Fibroblast of lung (primary cell): ENCODE measurements around the gene QSOX1. TPM values are rescaled to one million over a fixed set of nuclear protein-coding genes. Genes with fewer than 3 reads are reported as not detected.

Experiments used
- DNase-seq, 2 donors: peaks; one replicate each; pipeline versions ENCODE4 v3.0.0 to v3.0.0-alpha.2; 2010; ENCODE audit warnings: low read depth in 2 of 2
- H2AFZ ChIP-seq: 2 replicates; pipeline ENCODE4 v1.5.1; 2012; ENCODE audit warnings: low read length, control low read depth, inconsistent platforms
- H3K27ac ChIP-seq: 2 replicates; pipeline ENCODE4 v1.5.1; 2011; ENCODE audit warnings: low read length, control low read depth; ENCODE audit not compliant: insufficient read depth
- H3K27me3 ChIP-seq: 2 replicates; pipeline ENCODE4 v1.5.1; 2011; ENCODE audit warnings: mild to moderate bottlenecking, low read length; ENCODE audit not compliant: control insufficient read depth, insufficient read depth
- H3K36me3 ChIP-seq: 2 replicates; pipeline ENCODE4 v1.5.1; 2011; ENCODE audit warnings: low read length; ENCODE audit not compliant: control insufficient read depth, insufficient read depth
- H3K4me1 ChIP-seq: 2 replicates; pipeline ENCODE4 v1.5.1; 2011; ENCODE audit warnings: low read length; ENCODE audit not compliant: control insufficient read depth, insufficient read depth; ENCODE audit errors: extremely low read depth
- H3K4me2 ChIP-seq: 2 replicates; pipeline ENCODE4 v1.5.1; 2011; ENCODE audit warnings: low read length, control low read depth; ENCODE audit not compliant: insufficient read depth; ENCODE audit errors: extremely low read depth
- H3K4me3 ChIP-seq, 4 experiments: fragments of 200-600 bp in 1 of 4; sonication (generic) in 1 of 4; replicated peaks in 1 of 4; 2 replicates each; pipeline ENCODE4 v1.5.1; 2011 to 2016; ENCODE audit warnings: low read length in 4 of 4, low read depth in 3 of 4, mild to moderate bottlenecking in 3 of 4, control low read depth in 2 of 4, inconsistent platforms in 1 of 4, mixed read lengths in 1 of 4; ENCODE audit not compliant: insufficient read depth in 1 of 4; ENCODE audit errors: control extremely low read depth in 1 of 4
- H3K79me2 ChIP-seq: 2 replicates; pipeline ENCODE4 v1.5.1; 2012; ENCODE audit warnings: mild to moderate bottlenecking, low read length, inconsistent platforms; ENCODE audit not compliant: control insufficient read depth, insufficient read depth
- H3K9ac ChIP-seq: 2 replicates; pipeline ENCODE4 v1.5.1; 2011; ENCODE audit warnings: mild to moderate bottlenecking, low read length, control low read depth; ENCODE audit not compliant: insufficient read depth
- H3K9me3 ChIP-seq: 2 replicates; pipeline ENCODE4 v1.5.1; 2012; ENCODE audit warnings: low read depth, low read length; ENCODE audit not compliant: control insufficient read depth, insufficient read depth
- H4K20me1 ChIP-seq: 2 replicates; pipeline ENCODE4 v1.5.1; 2011; ENCODE audit warnings: low read length; ENCODE audit not compliant: control insufficient read depth, insufficient read depth; ENCODE audit errors: extremely low read depth
- CTCF ChIP-seq, 2 donors: IDR thresholded peaks in 1 of 2; conservative IDR thresholded peaks in 1 of 2; 1 replicate in 1 of 2; 2 replicates in 1 of 2; pipeline ENCODE4 v1.5.1; 2011 to 2012; ENCODE audit warnings: low read length in 2 of 2, control low read depth in 1 of 2, inconsistent platforms in 1 of 2, low read depth in 1 of 2, mild to moderate bottlenecking in 1 of 2
- EZH2 ChIP-seq: IDR thresholded peaks from 2 replicates; pipeline ENCODE4 v1.5.1; 2012; ENCODE audit warnings: low read length, control low read depth, mild to moderate bottlenecking; ENCODE audit errors: missing control alignments
- polyA plus RNA-seq, 2 donors: library from polyadenylated mRNA; depleted of rRNA in 1 of 2; stranded (reverse) in 1 of 2; unstranded in 1 of 2; fragments of >200 nt; gene quantifications; 2 replicates each; pipeline ENCODE4 v1.2.1, GENCODE V29; 2011 to 2012; ENCODE audit warnings: missing spikeins in 1 of 2
- total RNA-seq: library from RNA; depleted of rRNA; stranded (reverse); fragments of >200 nt; gene quantifications from 2 replicates; pipeline ENCODE4 v1.2.1, GENCODE V29; 2014

QSOX1 gene
- total and polyA plus RNA-seq, 2 donors (not counting 1 experiment from before 2014, with no cell fraction given) = 799 to 1,312 TPM

GRCh38 chr1:180188684-180189175 lies 34.1 kb downstream of the QSOX1 start:
- Histone ChIP-seq H3K36me3 (peaks cover 55% of the 10 kb centered on the region), H4K20me1 (no peaks in the 10 kb centered on the region)
- no peak for DNase-seq

GRCh38 chr1:180190091-180190490 lies 35.4 kb downstream of the QSOX1 start:
- peaks cover 55% of the 10 kb centered on the region for H3K36me3 ChIP-seq
- no peak for DNase-seq
- no peaks in the 10 kb centered on the region for H3K4me1 ChIP-seq
- no peak overlapping the region for H3K4me2 ChIP-seq
- no peaks in the 10 kb centered on the region for H3K9me3 ChIP-seq
- H3K27ac ChIP-seq = no peak overlapping the region
- no peak overlapping the region for H3K9ac ChIP-seq
- H3K79me2 ChIP-seq = no peaks in the 10 kb centered on the region
- no peak for TF ChIP-seq CTCF (conservative IDR thresholded peaks at IDR 0.05 in 1 of 2, IDR thresholded peaks at IDR 0.05 in 1 of 2; ENCODE audit: low read depth in 1 of 2, low read length in 2 of 2)
- H3K4me3 ChIP-seq = no peak overlapping the region
- H4K20me1 ChIP-seq = no peaks in the 10 kb centered on the region
- no peak overlapping the region for H2AFZ ChIP-seq
- no peaks in the 10 kb centered on the region for H3K27me3 ChIP-seq

More at GRCh38 chr1:180188684-180189175, 34.1 kb downstream of the QSOX1 start:
- H3K79me2 ChIP-seq = no peaks in the 10 kb centered on the region
- no peak overlapping the region for H2AFZ ChIP-seq
- no peaks in the 10 kb centered on the region for H3K27me3 ChIP-seq
- no peaks in the 10 kb centered on the region for H3K4me1 ChIP-seq
- no peak overlapping the region for H3K4me3 ChIP-seq
- no peak overlapping the region for H3K4me2 ChIP-seq
- H3K27ac ChIP-seq = no peak overlapping the region
- H3K9me3 ChIP-seq = no peaks in the 10 kb centered on the region
- H3K9ac ChIP-seq = no peak overlapping the region
- no peak for TF ChIP-seq CTCF (conservative IDR thresholded peaks at IDR 0.05 in 1 of 2, IDR thresholded peaks at IDR 0.05 in 1 of 2; ENCODE audit: low read depth in 1 of 2, low read length in 2 of 2)
- TF ChIP-seq EZH2 = no peak

- Histone ChIP-seq H2AFZ (no peak overlapping the region), H3K27me3 (no peaks in the 10 kb centered on the region), H4K20me1 (no peaks in the 10 kb centered on the region), H3K4me2 (no peak overlapping the region), H3K27ac (no peak overlapping the region), H3K9me3 (no peaks in the 10 kb centered on the region), H3K36me3 (peaks cover 57% of the 10 kb centered on the region), H3K4me1 (no peaks in the 10 kb centered on the region), H3K4me3 (no peak overlapping the region), H3K79me2 (no peaks in the 10 kb centered on the region), H3K9ac (no peak overlapping the region)
- TF ChIP-seq EZH2 (no peak), CTCF (conservative IDR thresholded peaks at IDR 0.05 in 1 of 2, IDR thresholded peaks at IDR 0.05 in 1 of 2; ENCODE audit: low read depth in 1 of 2, low read length in 2 of 2) (no peak)
- no peak for DNase-seq
These were observed 37.5 kb downstream of the QSOX1 start for GRCh38 chr1:180192172-180192571.
